SK-N-SH treated with all-trans-retinoic acid at 6 μM for 48 hours (cell line): ENCODE data around the gene NHERF2.

Experiments used
- ATAC-seq: fragments of 200-7000 bp; cut with Tn5 transposase; 3 replicates; pipeline ENCODE4 v1.9.1; 2020; ENCODE audit warnings: mild to moderate bottlenecking, moderate library complexity
- ARNTL ChIP-seq: fragments of 450-650 bp; formaldehyde crosslinking; IDR thresholded peaks from 2 replicates; pipeline ENCODE4 v1.5.0; 2020; ENCODE audit warnings: low read depth, mild to moderate bottlenecking, moderate library complexity, borderline replicate concordance
- BACH2 ChIP-seq: fragments of 250-450 bp; sonication (Bioruptor Pico); IDR thresholded peaks from 2 replicates; pipeline ENCODE4 v1.9.0; 2021; ENCODE audit warnings: mild to moderate bottlenecking, borderline replicate concordance
- CREB5 ChIP-seq: fragments of 250-450 bp; sonication (Bioruptor Pico); IDR thresholded peaks from 2 replicates; pipeline ENCODE4 v1.5.1; 2020; ENCODE audit warnings: low read depth, mild to moderate bottlenecking, moderate library complexity
- CSDC2 ChIP-seq: fragments of 250-450 bp; sonication (Bioruptor Pico); IDR thresholded peaks from 2 replicates; pipeline ENCODE4 v1.5.0; 2020; ENCODE audit warnings: mild to moderate bottlenecking, moderate library complexity
- CSRNP3 ChIP-seq: fragments of 250-450 bp; sonication (Bioruptor Pico); IDR thresholded peaks from 2 replicates; pipeline ENCODE4 v1.5.1; 2021; ENCODE audit warnings: mild to moderate bottlenecking, moderate library complexity
- ESRRG ChIP-seq: fragments of 250-450 bp; sonication (Bioruptor Pico); IDR thresholded peaks from 2 replicates; pipeline ENCODE4 v1.6.1; 2021; ENCODE audit warnings: mild to moderate bottlenecking
- GLIS3 ChIP-seq: fragments of 250-450 bp; sonication (Bioruptor Pico); IDR thresholded peaks from 2 replicates; pipeline ENCODE4 v1.5.0; 2020; ENCODE audit warnings: mild to moderate bottlenecking, moderate library complexity
- ISL1 ChIP-seq: fragments of 250-450 bp; sonication (Bioruptor Pico); IDR thresholded peaks from 2 replicates; pipeline ENCODE4 v2.1.2; 2022; ENCODE audit warnings: mild to moderate bottlenecking, moderate library complexity
- OSR1 ChIP-seq: fragments of 250-450 bp; sonication (Bioruptor Pico); IDR thresholded peaks from 2 replicates; pipeline ENCODE4 v1.8.0; 2022; ENCODE audit warnings: moderate library complexity, mild to moderate bottlenecking, inconsistent platforms
- PATZ1 ChIP-seq: fragments of 250-450 bp; sonication (Bioruptor Pico); IDR thresholded peaks from 2 replicates; pipeline ENCODE4 v1.8.0; 2020; ENCODE audit warnings: mild to moderate bottlenecking, moderate library complexity, borderline replicate concordance
- POU6F1 ChIP-seq: fragments of 250-450 bp; sonication (Bioruptor Pico); IDR thresholded peaks from 2 replicates; pipeline ENCODE4 v1.8.0; 2021; ENCODE audit warnings: low read depth, mild to moderate bottlenecking, moderate library complexity, borderline replicate concordance
- PPARA ChIP-seq: fragments of 250-450 bp; sonication (Bioruptor Pico); IDR thresholded peaks from 2 replicates; pipeline ENCODE4 v1.5.0; 2020; ENCODE audit warnings: mild to moderate bottlenecking, borderline replicate concordance
- RARB ChIP-seq: fragments of 250-450 bp; sonication (Bioruptor Pico); IDR thresholded peaks from 2 replicates; pipeline ENCODE4 v1.8.0; 2021; ENCODE audit warnings: mild to moderate bottlenecking, moderate library complexity
- SNAI2 ChIP-seq: fragments of 250-450 bp; sonication (Bioruptor Pico); IDR thresholded peaks from 2 replicates; pipeline ENCODE4 v1.5.0; 2020; ENCODE audit warnings: mild to moderate bottlenecking, moderate library complexity
- TCF4 ChIP-seq: fragments of 250-450 bp; sonication (Bioruptor Pico); IDR thresholded peaks from 2 replicates; pipeline ENCODE4 v1.8.0; 2021; ENCODE audit warnings: mild to moderate bottlenecking, moderate library complexity, borderline replicate concordance
- TOX ChIP-seq: fragments of 250-450 bp; sonication (Bioruptor Pico); IDR thresholded peaks from 2 replicates; pipeline ENCODE4 v1.8.0; 2021; ENCODE audit warnings: mild to moderate bottlenecking, moderate library complexity, borderline replicate concordance
- ZC3H10 ChIP-seq: fragments of 250-450 bp; sonication (Bioruptor Pico); IDR thresholded peaks from 2 replicates; pipeline ENCODE4 v1.5.1; 2021; ENCODE audit warnings: mild to moderate bottlenecking, moderate library complexity
- ZFP3 ChIP-seq: fragments of 250-450 bp; sonication (Bioruptor Pico); IDR thresholded peaks from 2 replicates; pipeline ENCODE4 v1.5.0; 2020; ENCODE audit warnings: mild to moderate bottlenecking, moderate library complexity
- ZFP30 ChIP-seq: fragments of 450-650 bp; formaldehyde crosslinking; IDR thresholded peaks from 2 replicates; pipeline ENCODE4 v1.5.0; 2022; ENCODE audit warnings: mild to moderate bottlenecking, moderate library complexity
- ZNF565 ChIP-seq: fragments of 450-650 bp; formaldehyde crosslinking; conservative IDR thresholded peaks from 2 replicates; pipeline ENCODE4 v1.5.0; 2020; ENCODE audit warnings: low read depth, mild to moderate bottlenecking, moderate library complexity
- ZNF70 ChIP-seq: fragments of 450-650 bp; formaldehyde crosslinking; IDR thresholded peaks from 2 replicates; pipeline ENCODE4 v1.5.0; 2020; ENCODE audit warnings: mild to moderate bottlenecking, moderate library complexity

NHERF2 gene

GRCh38 chr16:2001035-2001434 is 25.7 kb upstream of the NHERF2 start:
- ATAC-seq = no peak
- TF ChIP-seq POU6F1 (no peak), CSRNP3 (CRISPR knock-in tag) (no peak), ZNF70 (no peak), ZC3H10 (CRISPR knock-in tag) (no peak), RARB (CRISPR knock-in tag) (no peak), PPARA (no peak), PATZ1 (no peak), ESRRG (CRISPR knock-in tag) (no peak), ZFP30 (no peak), BACH2 (CRISPR knock-in tag) (no peak), CSDC2 (no peak)

GRCh38 chr16:2001456-2002355 is 25.0 kb upstream of the NHERF2 start:
- no peak for ATAC-seq
- no peak for TF ChIP-seq CREB5 (CRISPR knock-in tag)
- no peak for TF ChIP-seq TCF4 (CRISPR knock-in tag)
- no peak for TF ChIP-seq BACH2 (CRISPR knock-in tag)
- TF ChIP-seq ZNF565 = no peak
- TF ChIP-seq SNAI2 (CRISPR knock-in tag) = no peak
- no peak for TF ChIP-seq PATZ1
- no peak for TF ChIP-seq ZNF70
- no peak for TF ChIP-seq ARNTL
- no peak for TF ChIP-seq TOX (CRISPR knock-in tag)
- no peak for TF ChIP-seq ZFP30
- no peak for TF ChIP-seq POU6F1
- no peak for TF ChIP-seq GLIS3
- TF ChIP-seq CSDC2 = no peak

- no peak for ATAC-seq
- TF ChIP-seq ISL1 (CRISPR knock-in tag) (no peak), ESRRG (CRISPR knock-in tag) (no peak), RARB (CRISPR knock-in tag) (no peak), ZFP3 (CRISPR knock-in tag) (no peak), PATZ1 (no peak), ZFP30 (no peak), TCF4 (CRISPR knock-in tag) (no peak), OSR1 (no peak), TOX (CRISPR knock-in tag) (no peak), ZNF70 (no peak)
Measured at GRCh38 chr16:2002406-2003230, 24.1 kb upstream of the NHERF2 start.
